DND-41 (cell line): ENCODE results near the gene GPAT3.
"Not testable (repeated sequence)": the region's sequence is repeated elsewhere in the genome, so short reads cannot be mapped to it uniquely, and the experiment has no call there.

ENCODE experiments used
- CTCF ChIP-seq: IDR thresholded peaks from 2 replicates; pipeline ENCODE4 v1.5.1; 2012; ENCODE audit warnings: borderline replicate concordance, low read length, moderate library complexity, mild to moderate bottlenecking; ENCODE audit not compliant: poor library complexity, severe bottlenecking; ENCODE audit errors: extremely low read depth
- EZH2 ChIP-seq: IDR thresholded peaks from 3 replicates; pipeline ENCODE4 v1.6.1; 2012; ENCODE audit warnings: borderline replicate concordance, low read depth, mild to moderate bottlenecking, moderate library complexity, low read length, inconsistent platforms; ENCODE audit not compliant: severe bottlenecking

GRCh38 chr4:83496085-83496917 lies 39.6 kb upstream of the GPAT3 start:
- not testable (repeated sequence) for TF ChIP-seq EZH2, CTCF
